Hepatic stellate cell (primary cell): ENCODE measurements around the gene UBE2O.
A peak's percentile ranks its signal among the peaks of the same experiment; 100 is the strongest.
"Not testable (repeated sequence)": the region's sequence is repeated elsewhere in the genome, so short reads cannot be mapped to it uniquely, and the experiment has no call there.

Experiments used
- DNase-seq: peaks from one replicate; pipeline ENCODE4 v3.0.0; 2011; ENCODE audit warnings: low spot score

UBE2O gene

DNA sequence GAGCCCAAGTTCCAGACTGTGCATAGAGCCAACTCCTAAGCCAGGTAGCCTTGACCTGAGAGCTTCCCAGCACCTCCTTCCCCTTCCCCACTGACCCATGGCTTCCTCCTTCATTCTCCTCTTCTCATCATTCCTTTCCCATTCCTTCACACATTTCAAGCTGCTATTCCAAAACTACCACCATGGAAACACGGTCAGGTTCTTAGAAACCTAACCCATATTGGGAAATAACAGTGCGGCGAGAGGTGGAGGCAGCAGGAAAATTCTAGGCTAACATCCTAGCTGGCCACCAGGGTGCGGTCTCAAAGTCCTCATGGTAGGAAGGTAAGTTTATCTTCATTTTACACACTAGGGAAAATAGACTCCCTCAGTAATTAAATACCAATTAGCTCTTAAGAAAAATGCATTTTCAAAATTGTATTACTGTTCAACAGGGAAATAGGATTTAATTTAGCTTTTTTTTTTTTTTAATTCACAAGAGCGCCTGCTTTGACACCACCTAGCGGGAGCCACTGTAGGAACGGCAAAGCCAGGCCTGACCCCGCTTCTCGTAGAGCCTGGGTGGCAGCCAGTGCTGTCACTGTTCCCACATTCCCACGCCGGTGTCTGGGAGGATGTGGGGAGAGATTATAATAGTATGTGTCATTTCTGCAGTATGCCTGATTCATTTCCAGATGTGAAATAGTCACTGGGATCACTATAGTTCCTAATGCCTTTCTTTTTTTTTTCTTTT is 82.5 kb downstream of the UBE2O start:
- DNase-seq, result peak; percentile 95

DNA sequence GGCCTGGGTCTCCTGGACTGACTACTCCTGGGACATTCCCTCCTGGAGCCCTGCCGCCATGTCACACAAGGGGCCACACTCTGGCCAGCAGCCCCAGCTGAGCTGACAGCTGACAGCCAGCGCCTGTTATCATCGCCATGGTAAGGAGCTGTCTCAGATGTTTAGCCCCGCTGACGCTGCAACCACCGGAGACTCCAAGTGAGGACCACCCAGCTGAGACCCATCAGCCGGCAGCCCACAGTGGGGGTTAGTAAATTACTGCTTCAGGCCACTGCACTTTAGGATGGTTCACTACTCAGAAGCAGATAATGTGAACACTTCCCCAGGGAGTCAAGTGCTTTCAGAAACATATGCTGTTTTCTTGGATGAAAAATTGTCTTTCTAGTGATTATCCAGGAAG is 83.1 kb downstream of the UBE2O start:
- no peak for DNase-seq

DNA sequence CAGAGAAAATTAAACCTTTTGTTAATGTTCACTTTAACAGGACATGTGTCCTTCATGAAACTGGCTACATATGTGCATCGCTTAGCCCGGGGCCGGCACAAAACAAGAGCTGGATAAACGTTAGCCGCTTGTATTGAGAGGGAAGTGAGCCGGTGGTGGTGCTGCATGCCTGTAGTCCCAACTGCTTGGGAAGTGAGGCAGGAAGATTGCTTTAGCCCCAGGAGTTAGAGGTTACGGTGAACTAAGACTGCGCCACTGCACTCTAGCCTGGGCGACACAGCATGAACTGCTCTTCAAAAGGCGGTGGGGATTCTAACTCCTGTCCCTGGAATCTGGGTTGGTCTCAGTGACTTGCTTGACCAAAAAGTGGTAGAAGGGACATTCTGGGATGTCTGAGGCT is 83.6 kb downstream of the UBE2O start:
- no peak for DNase-seq

DNA sequence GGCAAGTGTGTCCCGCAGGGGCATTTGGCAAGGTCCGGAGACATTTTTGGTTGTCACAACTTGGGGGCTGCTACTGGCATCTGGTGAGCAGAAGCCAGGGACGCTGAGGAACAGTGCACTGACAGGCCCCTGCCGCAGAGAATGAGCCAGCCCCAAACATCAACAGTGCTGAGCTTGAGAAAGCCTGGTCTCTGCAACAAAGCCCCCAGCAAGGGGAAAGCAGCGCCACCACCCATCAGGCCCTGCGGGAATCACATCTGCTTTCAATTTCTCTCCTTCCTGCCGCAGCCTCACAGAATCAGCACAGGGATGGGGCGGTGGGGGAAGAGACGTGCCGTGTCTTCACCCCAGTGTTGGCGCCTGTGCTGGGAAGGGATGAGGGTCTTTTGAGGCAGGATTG is 84.4 kb downstream of the UBE2O start:
- no peak for DNase-seq

DNA sequence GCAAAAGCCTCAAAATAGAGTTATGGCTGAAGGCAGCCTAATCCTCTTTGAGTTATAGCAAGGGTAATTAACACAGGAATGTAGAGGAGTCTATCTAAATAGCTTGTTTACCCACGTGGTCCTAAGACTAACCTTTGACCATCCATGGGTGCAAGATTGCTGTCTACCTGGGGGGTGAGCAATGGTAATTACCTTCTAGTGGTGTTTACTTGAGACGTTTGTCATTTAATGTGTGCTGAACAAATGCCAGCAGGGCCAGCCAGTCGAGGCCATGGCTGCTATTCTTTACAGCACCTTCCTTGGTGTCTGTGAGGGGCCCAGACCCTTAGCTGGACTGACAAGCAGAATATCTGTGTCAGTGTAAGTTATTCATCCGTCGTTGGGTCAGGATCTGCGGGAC is 85.3 kb downstream of the UBE2O start:
- no peak for DNase-seq

DNA sequence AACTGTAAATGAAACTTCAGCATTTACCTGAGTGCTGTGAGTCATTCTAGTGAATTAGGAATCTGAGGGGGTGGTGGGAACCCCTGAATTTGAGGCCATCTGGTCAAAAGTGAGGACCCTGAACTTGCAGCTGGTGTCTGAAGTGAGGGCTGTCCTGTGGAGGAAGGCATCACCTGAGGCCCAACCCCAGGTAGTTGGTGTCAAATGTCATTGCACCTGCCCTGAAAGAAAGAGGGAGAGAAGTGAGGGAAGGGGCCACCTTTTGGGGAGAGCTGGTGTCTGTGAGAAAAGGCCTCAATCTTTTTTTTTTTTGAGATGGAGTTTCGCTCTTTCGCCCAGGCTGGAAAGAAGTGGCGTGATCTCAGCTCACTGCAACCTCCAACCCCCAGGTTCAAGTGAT is 86.7 kb downstream of the UBE2O start:
- DNase-seq, result no peak

DNA sequence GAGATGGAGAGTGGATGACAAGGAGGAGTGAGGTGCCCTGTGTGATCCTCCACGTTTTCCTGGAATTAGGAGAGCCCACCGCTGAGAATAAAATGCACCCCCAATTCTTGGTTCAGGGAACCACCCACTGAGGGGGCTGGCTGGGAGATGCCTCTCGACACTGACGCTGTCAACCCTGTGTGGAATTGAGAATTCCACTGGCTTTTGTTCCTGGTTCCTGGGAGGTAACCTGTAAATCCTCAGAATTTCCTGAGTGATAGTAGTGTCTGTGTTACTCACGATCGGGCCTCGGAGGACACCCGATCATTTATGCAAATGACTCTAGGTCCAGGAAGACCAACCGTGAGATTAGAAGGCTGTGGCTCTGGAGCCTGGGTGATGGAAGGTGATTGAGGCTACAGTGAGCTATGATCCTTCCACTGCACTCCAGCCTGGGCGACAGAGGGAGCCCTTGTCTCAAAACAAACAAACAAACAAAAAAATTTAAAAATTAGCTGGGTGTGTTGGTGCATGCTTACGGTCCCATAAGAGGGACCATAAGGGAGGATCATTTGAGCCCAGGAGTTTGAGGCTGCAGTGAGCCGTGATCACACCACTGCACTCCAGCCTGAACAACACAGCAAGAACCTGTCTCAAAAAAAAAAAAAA is 87.6 kb downstream of the UBE2O start:
- DNase-seq, result no peak

DNA sequence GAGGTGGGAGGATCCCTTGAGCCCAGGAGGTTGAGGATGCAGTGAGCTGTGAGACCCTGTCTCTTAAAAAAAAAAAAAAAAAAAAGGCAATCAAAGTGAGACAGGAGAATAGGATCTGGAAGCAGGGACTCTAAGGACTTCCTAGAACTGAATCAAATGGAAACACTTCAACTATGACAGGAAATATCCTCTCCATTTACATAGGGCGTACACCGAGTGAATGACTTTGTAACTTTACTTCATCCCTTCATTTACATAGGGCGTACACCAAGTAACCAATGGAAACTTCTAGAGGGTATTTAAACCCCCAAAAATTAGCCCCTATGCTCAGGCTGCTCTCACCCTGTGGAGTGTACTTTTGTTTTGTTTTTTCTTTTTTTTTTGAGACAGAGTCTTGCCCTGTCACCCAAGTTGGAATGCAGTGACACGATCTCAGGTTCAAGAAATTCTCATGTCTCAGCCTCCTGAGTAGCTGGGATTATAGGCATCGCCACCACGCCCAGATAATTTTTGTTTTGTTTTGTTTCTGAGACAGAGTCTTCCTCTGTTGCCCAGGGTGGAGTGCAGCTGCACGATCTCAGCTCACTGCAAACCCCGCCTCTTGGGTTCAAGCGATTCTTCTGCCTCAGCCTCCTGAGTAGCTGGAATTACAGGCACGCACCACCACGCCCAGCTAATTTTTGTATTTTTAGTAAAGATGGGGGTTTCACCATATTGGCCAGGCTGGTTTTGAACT is 89.7 kb downstream of the UBE2O start:
- no peak for DNase-seq

DNA sequence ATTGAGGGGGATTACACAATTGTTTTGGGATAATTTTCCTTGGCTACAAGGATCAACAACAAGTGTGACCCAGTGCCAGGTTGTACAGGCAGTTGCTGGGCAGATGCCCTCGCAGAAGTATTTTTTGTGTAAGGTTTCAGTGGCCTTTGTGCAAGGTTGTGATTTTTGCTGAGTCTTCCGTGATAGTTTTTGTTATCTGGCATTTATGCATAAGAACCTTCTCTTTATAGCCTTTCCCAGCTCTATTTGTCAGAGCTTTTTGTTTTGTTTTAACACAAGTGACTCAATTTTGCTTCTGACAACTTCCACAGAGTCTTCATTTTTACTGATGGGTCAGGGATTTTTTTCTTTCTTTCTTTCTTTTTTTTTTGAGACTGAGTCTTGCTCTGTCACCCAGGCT is 92.5 kb downstream of the UBE2O start:
- DNase-seq, result no peak

DNA sequence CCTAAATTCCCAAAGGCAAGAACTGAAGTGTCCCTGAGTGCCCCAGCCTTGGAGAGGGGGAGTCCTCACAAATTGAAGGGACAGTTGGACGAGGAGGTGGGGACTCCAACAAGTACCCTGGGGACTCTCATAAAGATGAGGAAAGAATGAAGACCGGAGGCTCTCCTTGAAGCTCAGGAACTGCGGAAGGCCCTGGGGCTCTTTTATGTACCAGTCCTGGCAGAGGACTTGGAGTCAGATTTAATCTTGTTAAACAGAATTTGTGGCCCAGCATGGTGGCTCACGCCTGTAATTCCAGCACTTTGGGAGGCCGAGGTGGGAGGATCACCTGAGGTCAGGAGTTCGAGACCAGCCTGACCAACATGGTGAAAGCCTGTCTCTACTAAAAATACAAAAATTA is 93.2 kb downstream of the UBE2O start:
- not testable (repeated sequence) for DNase-seq

DNA sequence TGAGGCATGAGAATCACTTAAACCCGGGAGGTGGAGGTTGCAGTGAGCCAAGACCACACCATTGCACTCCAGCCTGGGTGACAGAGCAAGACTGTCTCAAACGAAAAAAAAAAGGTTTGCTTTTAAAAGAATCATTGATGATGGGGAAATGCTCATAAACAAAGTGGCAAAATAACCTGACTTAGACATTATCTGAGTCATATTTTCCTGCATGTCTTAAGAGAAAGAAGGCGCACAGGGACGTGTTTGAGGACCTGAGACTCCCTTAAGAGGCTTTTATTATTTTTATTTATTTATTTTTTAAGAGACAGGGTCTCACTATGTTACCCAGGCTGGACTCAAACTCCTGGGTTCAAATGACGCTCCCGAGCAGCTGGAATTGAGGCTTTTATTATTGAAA is 93.6 kb downstream of the UBE2O start:
- no peak for DNase-seq

DNA sequence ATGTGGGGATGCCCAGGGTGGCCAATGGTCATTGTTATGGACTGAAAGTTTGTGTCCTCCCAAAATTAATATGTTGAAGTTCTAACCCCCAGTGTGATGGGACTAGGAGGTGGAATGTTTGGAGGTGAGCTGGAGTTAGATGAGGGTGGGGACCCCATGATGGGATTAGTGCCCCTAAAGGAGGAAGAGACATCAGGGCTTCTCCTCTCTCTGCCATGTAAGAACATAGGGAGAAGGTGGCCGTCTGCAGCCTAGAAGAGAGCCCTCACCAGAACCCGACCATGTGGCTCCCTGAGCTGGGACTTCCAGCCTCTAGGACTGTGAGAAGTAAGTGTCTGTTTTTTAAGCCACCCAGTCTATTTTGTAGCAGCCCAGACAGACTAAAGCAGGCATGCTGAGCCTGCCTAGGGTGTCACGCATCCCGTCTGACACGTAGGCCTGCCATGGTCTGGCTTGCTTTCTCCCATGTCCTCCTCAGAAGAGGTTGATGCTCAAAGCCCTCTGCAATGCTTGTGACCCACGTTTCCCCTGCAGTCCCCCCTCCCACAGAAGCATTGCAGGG is 95.3 kb downstream of the UBE2O start:
- no peak for DNase-seq

DNA sequence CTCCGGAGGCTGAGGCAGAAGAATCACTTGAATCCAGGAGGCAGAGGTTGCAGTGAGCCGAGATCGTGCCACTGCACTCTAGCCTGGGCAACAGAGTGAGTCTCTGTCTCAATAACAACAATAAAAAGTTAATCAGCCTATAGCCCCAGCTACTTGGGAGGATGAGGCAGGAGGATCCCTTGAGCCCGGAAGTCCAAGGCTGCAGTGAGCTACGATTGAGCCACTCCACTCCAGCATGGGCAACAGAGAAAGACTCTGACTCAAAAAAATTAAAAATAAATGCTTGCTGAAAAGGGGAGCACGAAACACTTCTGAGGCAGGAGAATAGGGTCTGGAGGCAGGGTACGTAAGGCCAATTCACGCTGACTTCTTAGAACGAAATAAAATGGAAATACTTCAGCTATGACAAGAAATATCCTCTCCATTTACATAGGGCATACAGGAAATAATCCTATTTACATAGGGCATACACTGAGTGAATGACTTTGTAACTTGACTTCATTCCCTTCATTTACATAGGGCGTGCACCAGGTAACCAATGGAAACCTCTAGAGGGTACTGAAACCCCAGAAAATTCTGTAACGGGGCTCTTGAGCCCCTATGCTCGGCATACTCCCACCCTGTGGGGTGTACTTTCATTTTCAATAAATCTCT is 96.0 kb downstream of the UBE2O start:
- DNase-seq, result no peak

DNA sequence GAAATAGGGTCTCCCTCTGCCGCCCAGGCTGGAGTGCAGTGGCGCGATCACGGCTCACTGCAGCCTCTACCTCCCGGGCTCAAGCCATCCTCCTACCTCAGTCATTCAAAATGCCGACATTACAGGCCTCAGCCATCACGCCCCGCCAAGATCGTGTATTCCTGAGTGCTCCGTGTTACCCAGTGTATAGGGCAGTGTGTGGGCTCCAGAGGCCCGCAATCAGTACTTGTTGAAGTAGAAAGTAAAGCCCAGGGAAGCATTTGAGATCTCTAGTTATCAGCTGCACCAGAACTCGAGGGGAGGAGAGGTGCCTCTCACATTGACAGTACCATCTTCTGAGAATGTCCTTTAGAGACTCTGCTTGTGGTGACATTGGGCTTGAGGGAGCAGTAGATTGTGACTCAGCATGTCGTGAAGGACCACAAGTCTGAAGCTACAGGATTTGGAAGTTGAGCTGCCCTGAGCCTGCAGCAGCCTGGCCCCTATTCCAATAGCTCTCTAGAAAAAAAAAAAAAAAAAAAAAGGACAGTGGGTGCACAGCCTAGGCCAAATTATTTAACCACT is 98.1 kb downstream of the UBE2O start:
- no peak for DNase-seq

DNA sequence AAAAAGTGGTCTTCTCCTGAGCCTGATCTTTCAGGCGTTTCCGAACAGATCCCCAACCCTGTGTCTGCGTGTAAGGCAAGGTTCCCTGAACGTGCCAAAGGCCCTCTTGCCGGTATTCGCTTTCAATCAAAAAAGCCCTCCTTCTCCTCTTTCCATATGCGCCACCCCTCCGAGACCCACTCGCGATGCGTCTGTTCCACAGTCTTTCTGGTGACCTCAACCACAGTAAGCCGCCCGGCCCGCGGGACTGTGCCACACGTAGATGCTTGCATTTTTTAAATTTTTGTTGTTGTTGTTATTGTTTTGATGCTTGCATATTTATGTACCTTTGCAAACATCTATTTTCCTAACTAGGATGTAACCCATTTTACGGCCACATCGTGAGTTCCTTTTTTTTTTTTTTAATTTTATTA is 98.6 kb downstream of the UBE2O start:
- DNase-seq, result no peak

DNA sequence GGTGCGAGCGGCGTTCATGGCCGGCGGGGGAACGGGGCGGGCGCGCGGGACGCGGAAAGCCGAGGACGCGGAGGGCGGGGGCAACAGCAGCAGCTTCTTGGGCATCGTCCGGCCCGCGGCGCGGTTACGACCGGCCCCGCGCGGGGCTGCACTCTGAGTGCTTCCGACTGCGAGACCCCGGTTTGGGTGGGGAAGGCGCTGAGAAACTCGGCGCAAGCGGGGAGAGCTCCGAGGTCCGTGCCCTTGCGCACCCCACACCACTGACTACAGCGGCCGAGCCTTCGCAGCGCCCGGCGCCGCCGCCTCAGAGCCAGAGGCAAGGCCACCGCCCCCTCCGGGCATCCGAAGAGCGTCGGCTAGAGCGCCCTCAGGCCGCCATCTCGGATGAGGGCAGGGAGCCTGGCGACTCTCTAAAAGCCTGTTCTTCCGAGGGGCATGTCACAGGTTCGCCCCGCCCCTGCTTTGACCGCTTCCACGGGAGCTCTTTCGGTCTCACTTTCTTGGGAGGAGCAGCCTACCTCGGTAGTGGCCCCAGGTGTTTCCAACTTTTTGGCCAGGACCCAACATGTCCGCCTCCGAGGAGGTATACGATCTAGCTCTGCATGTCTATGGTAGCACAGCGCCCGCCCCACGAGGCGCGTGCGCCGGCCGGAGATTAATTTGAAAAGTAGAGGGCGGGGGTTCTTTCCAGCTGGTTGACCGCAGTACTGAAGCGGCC is 99.2 kb downstream of the UBE2O start, which contains the start of gene PRPSAP1:
TSS of gene PRPSAP1 (minus strand) at position 318 of the 718 bp plus-strand sequence. CDS start at position 105, 213 bp downstream.
- DNase-seq, result peak; percentile 96

DNA sequence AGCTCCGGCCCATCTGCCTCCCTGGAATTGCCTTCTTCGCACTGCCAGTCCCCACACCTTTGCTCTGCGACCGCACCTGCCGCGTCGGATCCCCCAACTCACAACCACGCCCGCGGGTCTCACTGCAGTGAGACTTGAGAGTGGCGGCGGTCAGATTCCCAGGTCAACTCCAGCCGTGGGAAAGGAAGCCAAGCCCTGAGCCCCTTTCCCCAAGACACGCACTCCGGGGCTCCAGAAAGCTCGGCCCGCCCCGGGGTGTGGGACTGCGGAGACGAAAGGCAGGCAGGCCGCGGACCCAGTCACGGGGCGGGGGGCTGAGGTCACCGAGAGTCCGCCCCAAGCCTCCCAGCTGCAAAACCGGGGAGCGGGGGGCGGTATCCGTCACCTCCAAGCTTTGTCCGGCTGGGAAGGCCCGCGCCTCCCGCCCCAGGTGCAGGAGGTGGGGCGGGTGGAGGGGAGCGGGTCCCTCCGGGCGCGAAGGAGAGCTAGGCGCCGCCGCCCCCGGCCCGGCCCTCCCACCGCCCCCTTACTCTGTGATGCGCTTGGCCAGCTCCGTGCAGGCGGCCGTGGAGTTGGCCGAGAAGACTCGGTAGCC is 99.9 kb downstream of the UBE2O start:
- DNase-seq, result peak; percentile 58

DNA sequence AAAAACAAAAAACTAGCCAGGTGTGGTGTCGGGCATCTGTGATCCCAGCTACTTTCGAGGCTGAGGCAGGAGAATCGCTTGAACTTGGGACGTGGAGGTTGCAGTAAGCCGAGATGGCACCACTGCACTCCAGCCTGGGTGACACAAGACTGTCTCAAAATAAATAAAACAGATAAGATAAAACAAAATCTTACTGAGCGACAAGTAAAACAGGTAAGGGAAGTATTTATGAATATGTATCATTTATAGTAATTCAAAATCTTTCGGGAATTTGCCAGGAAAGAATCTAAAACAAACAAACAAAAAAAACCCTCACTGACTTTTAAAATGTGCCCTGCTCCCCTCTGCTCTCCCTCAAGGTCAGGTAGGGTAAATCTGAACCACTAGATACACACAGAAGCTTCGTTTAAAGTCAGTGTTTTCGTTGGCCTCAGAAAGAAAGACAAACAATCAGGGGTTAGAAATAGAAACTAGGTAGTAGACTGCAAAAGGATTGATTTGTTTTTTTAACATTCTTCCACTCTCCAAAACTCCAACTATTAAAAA is 101.4 kb downstream of the UBE2O start:
- no peak for DNase-seq

DNA sequence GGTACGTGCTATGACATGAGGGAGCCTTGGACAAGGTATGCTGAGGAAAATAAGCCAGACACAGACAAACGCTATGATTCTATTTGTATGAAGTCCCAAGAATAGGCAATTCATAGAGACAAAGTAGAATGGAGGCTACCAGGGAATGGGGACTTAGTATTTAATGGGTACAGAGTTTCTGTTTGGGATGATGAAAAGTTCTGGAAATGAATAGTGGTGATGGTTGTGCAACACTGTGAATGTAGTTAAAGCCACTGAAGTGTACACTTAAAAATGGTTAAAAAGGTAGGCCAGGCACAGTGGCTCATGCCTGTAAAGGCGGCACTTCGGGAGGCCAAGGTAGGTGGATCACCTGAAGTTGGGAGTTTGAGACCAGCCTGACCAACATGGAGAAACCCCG is 102.5 kb downstream of the UBE2O start:
- DNase-seq, result no peak

DNA sequence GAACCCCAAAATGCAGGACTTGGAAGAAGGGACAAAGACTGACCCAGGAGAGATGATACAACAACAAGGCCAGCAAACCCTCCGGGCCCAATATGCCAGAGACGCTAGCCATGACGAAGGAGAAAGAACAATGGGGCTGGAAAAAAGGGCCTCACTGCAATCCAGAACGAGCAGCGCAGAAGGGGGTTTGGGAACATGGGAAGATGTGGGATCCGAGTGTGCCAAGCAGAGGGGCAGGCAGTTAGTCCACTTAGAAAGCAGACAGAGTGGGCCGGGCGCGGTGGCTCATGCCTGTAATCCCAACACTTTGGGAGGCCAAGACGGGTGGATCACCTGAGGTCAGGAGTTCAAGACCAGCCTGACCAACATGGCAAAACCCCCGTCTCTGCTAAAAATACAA is 106.0 kb downstream of the UBE2O start:
- DNase-seq, result not testable (repeated sequence)
